WTC11 (cell line): ENCODE measurements around the gene CRYGN. TPM values are rescaled to one million over a fixed set of nuclear protein-coding genes. Genes with fewer than 3 reads are reported as not detected.
A peak's percentile ranks its signal among the peaks of the same experiment; 100 is the strongest.

Experiments used
- ATAC-seq: fragments of 200-7000 bp; cut with Tn5 transposase; 2 replicates; pipeline ENCODE4 v1.10.0; 2021; ENCODE audit warnings: mild to moderate bottlenecking, moderate library complexity
- CTCF ChIA-PET: fragments of 300-600 bp; sonication (Branson Sonifier 250); formaldehyde crosslinking; loops from one replicate; lab custom pipeline; 2021; ENCODE audit warnings: antibody characterized with exemption; lab: Charles Lee
- POLR2A ChIA-PET: fragments of 350-600 bp; sonication (Branson Sonifier 250); formaldehyde crosslinking; loops from one replicate; lab custom pipeline; 2021; ENCODE audit warnings: antibody characterized with exemption; lab: Charles Lee
- DNase-seq: peaks from one replicate; pipeline ENCODE4 v3.0.0; 2021; ENCODE audit warnings: low spot score
- H3K27ac Mint-ChIP-seq: 2 replicates; pipeline ENCODE4 v1.8.0; 2021; ENCODE audit warnings: mixed read lengths
- H3K27me3 Mint-ChIP-seq: 2 replicates; pipeline ENCODE4 v1.8.0; 2021; ENCODE audit warnings: low read depth, mild to moderate bottlenecking, moderate library complexity, mixed read lengths
- H3K36me3 Mint-ChIP-seq: 2 replicates; pipeline ENCODE4 v1.8.0; 2021; ENCODE audit warnings: mixed read lengths
- H3K4me1 Mint-ChIP-seq: 2 replicates; pipeline ENCODE4 v1.8.0; 2022; ENCODE audit warnings: mixed read lengths
- H3K4me3 Mint-ChIP-seq: 2 replicates; pipeline ENCODE4 v1.8.0; 2021; ENCODE audit warnings: mild to moderate bottlenecking, moderate library complexity, mixed read lengths
- H3K9me3 Mint-ChIP-seq: 2 replicates; pipeline ENCODE4 v1.8.0; 2021; ENCODE audit warnings: mixed read lengths
- AR ChIP-seq: fragments of 250-450 bp; sonication (Bioruptor Pico); IDR thresholded peaks from 2 replicates; pipeline ENCODE4 v1.9.0; 2021; ENCODE audit warnings: mild to moderate bottlenecking
- ARID4B ChIP-seq: sonication (generic); formaldehyde crosslinking; IDR thresholded peaks from 2 replicates; pipeline ENCODE4 v1.8.0; 2023; ENCODE audit warnings: missing genetic modification reagents, mild to moderate bottlenecking, borderline replicate concordance
- ATF2 ChIP-seq: sonication (generic); formaldehyde crosslinking; IDR thresholded peaks from 2 replicates; pipeline ENCODE4 v1.8.1; 2022; ENCODE audit warnings: low read depth, missing genetic modification reagents, borderline replicate concordance
- ATF3 ChIP-seq: sonication (generic); formaldehyde crosslinking; conservative IDR thresholded peaks from 2 replicates; pipeline ENCODE4 v1.8.1; 2022; ENCODE audit warnings: mild to moderate bottlenecking, missing genetic modification reagents
- CREB1 ChIP-seq: sonication (generic); formaldehyde crosslinking; IDR thresholded peaks from 2 replicates; pipeline ENCODE4 v1.8.0; 2023; ENCODE audit warnings: mild to moderate bottlenecking, missing genetic modification reagents
- CREM ChIP-seq: sonication (generic); formaldehyde crosslinking; IDR thresholded peaks from 2 replicates; pipeline ENCODE4 v1.8.1; 2022; ENCODE audit warnings: mild to moderate bottlenecking, missing genetic modification reagents, moderate library complexity
- E2F4 ChIP-seq: sonication (generic); formaldehyde crosslinking; IDR thresholded peaks from 2 replicates; pipeline ENCODE4 v1.8.1; 2022; ENCODE audit warnings: low read depth, mild to moderate bottlenecking, moderate library complexity, missing genetic modification reagents, borderline replicate concordance
- FOXK1 ChIP-seq: sonication (generic); formaldehyde crosslinking; IDR thresholded peaks from 2 replicates; pipeline ENCODE4 v1.8.0; 2022; ENCODE audit warnings: mild to moderate bottlenecking, moderate library complexity, missing genetic modification reagents
- FOXP1 ChIP-seq: sonication (generic); formaldehyde crosslinking; IDR thresholded peaks from 2 replicates; pipeline ENCODE4 v1.8.0; 2022; ENCODE audit warnings: missing genetic modification reagents, mild to moderate bottlenecking, moderate library complexity, borderline replicate concordance
- GABPB1 ChIP-seq: sonication (generic); formaldehyde crosslinking; IDR thresholded peaks from 2 replicates; pipeline ENCODE4 v1.8.1; 2023; ENCODE audit warnings: mild to moderate bottlenecking, missing genetic modification reagents
- GRHL2 ChIP-seq: fragments of 250-450 bp; sonication (Bioruptor Pico); IDR thresholded peaks from 2 replicates; pipeline ENCODE4 v1.8.0; 2022; ENCODE audit warnings: mild to moderate bottlenecking, moderate library complexity; ENCODE audit not compliant: insufficient replicate concordance, severe bottlenecking
- IRF1 ChIP-seq: sonication (generic); formaldehyde crosslinking; IDR thresholded peaks from 2 replicates; pipeline ENCODE4 v1.8.0; 2023; ENCODE audit warnings: missing genetic modification reagents
- NR1H2 ChIP-seq: sonication (generic); formaldehyde crosslinking; IDR thresholded peaks from 2 replicates; pipeline ENCODE4 v1.9.0; 2021; ENCODE audit warnings: mild to moderate bottlenecking, moderate library complexity, missing genetic modification reagents
- PRRX2 ChIP-seq: fragments of 250-450 bp; sonication (Bioruptor Pico); IDR thresholded peaks from 2 replicates; pipeline ENCODE4 v1.8.0; 2021; ENCODE audit warnings: mild to moderate bottlenecking
- SMAD3 ChIP-seq: sonication (generic); formaldehyde crosslinking; IDR thresholded peaks from 2 replicates; pipeline ENCODE4 v1.8.0; 2022; ENCODE audit warnings: missing genetic modification reagents, mild to moderate bottlenecking, borderline replicate concordance
- ZBTB43 ChIP-seq: sonication (generic); formaldehyde crosslinking; IDR thresholded peaks from 2 replicates; pipeline ENCODE4 v1.8.1; 2023; ENCODE audit warnings: mild to moderate bottlenecking, missing genetic modification reagents
- ZNF263 ChIP-seq: sonication (generic); formaldehyde crosslinking; IDR thresholded peaks from 2 replicates; pipeline ENCODE4 v1.8.1; 2022; ENCODE audit warnings: low read depth, mild to moderate bottlenecking, moderate library complexity, missing genetic modification reagents
- ZNF423 ChIP-seq: fragments of 250-450 bp; sonication (Bioruptor Pico); IDR thresholded peaks from 2 replicates; pipeline ENCODE4 v2.1.2; 2022; ENCODE audit warnings: mild to moderate bottlenecking, moderate library complexity
- ZNF425 ChIP-seq: fragments of 250-450 bp; sonication (Bioruptor Pico); conservative IDR thresholded peaks from 2 replicates; pipeline ENCODE4 v1.9.0; 2021; ENCODE audit warnings: mild to moderate bottlenecking
- total RNA-seq: library from RNA; stranded (reverse); gene quantifications from 3 replicates; pipeline ENCODE4 v1.2.3, GENCODE V29; 2021

The CRYGN gene
- total RNA-seq, 1 experiment from 2014 or later: 1.5 TPM

GRCh38 chr7:151386301-151387160 is 53.4 kb downstream of the CRYGN start:
- Mint-ChIP-seq H3K4me1 (peaks cover 11% of the 10 kb centered on the region), H3K36me3 (peaks cover 3% of the 10 kb centered on the region; the same call in 1 of the 2 replicates), H3K27ac (peak overlapping the region; percentile 91), H3K9me3 (no peaks in the 10 kb centered on the region), H3K27me3 (peaks cover 25% of the 10 kb centered on the region), H3K4me3 (no peak overlapping the region)
- POLR2A ChIA-PET: no interaction called here
- CTCF ChIA-PET: interaction anchor here (1.0 kb wide), 1 partner anchor 75 kb away, joined by 3 read pairs; no protein-coding TSS in a partner anchor
- DNase-seq (no peak), ATAC-seq (no peak)
- TF ChIP-seq NR1H2 (CRISPR knock-in tag) (no peak), SMAD3 (CRISPR knock-in tag) (no peak), ATF3 (CRISPR knock-in tag) (no peak), ATF2 (CRISPR knock-in tag) (no peak), E2F4 (no peak), FOXP1 (CRISPR knock-in tag) (no peak), GABPB1 (no peak), PRRX2 (CRISPR knock-in tag) (no peak), IRF1 (no peak), ZNF423 (CRISPR knock-in tag) (no peak), ARID4B (no peak), ZBTB43 (CRISPR knock-in tag) (no peak), CREB1 (CRISPR knock-in tag) (no peak), ZNF263 (CRISPR knock-in tag) (no peak), CREM (no peak), AR (CRISPR knock-in tag) (no peak), GRHL2 (no peak), ZNF425 (no peak), FOXK1 (CRISPR knock-in tag) (no peak)
